HG03354 (cell line): ENCODE measurements around the gene PRSS48.
"Not testable (repeated sequence)": the region's sequence is repeated elsewhere in the genome, so short reads cannot be mapped to it uniquely, and the experiment has no call there.

Experiments
- ATAC-seq: cut with Tn5 transposase; IDR thresholded peaks from one replicate; pipeline ENCODE4 v1.9.1; 2021; ENCODE audit warnings: mild to moderate bottlenecking; ENCODE audit not compliant: unreplicated experiment, poor library complexity, severe bottlenecking

Gene PRSS48

DNA sequence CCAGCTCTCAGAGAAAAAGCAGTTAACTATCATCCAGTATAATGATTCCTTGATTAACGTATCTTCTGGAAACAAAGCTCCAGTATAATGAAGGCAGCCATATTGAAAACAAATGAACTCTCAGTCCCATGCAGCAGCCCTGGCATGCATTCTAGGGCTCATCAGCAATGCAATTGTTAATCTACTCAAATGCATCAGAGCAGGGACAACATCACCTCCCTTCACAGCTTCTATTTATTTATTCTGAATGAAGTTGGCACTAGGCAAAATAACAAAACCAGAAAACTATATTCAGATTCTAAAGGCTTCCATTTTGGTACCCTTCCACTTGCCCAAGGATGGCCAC is 37.0 kb downstream of the PRSS48 start:
- ATAC-seq: no peak

DNA sequence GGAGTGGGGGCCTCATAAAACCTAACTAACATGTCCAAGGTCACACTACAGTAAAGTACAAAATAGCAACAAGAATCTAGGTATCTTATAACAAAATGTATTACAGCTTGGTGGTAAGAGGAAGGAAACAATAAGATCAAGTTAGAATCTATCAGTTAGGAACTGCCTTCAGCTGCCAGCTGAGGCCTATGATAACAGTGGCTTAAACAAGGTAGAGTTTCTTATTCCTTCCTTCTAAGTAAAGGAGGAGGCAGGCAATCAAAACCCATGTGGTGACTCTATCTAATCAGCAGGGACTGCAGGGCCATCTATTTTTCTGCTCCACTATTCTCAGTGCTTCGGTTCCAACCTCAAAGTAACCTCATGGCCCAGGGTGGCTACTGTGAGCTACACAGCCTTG is 37.5 kb downstream of the PRSS48 start:
- no peak for ATAC-seq

DNA sequence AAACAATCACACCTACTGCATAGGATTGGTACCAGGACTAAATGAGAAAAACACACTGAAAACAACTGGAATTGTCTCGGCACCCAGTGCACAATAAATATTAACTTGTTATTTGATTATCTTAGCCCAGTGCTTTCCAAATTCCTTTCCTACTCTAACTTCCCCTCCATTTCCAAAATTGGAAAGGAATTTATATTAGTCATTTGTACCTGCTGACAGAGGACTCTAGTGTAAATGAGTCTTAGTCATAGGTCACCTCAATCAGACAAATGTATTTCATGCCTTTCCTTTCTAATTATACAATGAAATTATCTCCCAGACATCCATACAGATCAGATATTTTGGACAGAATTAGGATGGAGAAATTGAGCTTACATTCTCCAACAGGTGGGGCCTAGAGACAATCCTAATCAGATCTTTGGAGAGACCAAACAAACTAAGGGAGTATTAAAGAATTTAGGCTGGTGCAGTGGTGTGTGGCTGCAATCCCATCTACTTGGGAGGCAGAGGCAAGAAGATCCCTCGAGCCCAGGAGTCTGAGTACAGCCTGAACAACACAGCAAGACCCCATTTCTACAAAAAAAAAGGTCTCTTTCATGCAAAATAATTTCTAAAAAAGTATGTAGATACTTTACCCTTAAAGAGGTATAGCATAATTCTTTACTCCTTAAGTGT is 38.4 kb downstream of the PRSS48 start:
- ATAC-seq: no peak

DNA sequence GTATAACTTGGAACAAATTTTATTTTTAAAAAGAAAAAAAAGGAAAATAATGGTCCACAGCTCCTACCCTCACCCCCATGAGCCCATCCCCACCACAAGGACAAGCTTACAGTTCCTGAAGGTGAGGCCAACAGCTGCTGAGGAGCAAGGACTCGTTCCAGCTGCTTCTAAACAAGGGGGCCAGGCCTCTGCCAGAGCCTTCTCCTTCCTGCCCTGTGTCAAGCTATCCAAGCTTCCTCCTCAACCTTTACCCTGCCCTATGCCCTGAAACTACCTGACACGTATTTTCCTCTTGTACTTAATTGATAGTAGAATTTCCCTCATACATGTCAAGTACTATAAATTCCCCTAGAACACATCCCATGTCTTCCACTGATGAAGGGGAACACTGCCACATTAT is 39.7 kb downstream of the PRSS48 start:
- no peak for ATAC-seq

DNA sequence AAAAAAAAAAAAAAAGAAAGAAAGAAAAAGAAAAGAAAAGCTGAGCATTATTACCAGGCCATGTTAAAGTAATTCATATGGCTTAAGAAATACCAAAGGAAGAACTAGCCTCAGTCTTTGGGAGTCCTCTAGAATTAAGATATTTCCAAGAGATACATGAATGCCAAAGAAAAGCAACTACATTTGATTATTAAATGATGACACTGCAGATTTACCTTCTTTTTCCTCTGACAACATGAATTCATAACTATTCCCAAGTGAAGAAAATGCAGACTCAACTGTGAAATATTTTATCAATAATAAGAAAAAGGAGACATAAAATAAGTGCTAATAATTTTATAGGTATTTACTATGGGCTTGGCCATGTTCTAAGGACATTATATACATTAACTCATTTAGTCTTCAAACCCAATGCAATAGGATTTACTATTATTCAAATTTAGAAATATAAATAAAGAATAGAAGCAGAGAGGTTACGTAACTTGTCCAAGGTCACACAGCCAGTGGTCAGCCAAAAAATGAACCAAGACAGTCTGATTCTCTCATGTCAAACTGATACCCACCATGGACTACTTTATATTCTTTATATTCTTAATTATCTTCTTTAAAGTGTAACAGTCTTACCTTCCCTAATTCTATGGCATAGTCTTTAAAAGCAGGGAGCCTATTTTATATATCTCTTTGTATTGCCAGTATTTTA is 41.5 kb downstream of the PRSS48 start:
- no peak for ATAC-seq

DNA sequence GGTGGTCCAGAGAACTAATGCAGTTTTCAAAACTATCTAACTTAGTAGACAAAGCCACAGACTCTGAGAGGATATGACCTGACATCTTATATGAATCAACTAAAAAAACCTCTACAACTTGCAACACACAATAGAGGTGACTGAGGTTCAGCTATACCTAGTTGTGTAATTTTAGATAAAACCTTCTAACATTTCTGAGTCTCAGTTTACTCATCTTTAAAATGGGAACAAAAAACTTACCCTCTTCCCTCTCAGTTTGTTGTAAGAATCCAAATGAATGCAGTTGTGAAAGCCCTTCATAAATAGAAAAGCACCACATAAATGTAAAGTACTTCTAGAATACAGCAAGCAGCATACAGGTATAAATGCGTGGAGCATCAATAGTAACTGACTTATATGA is 42.5 kb downstream of the PRSS48 start:
- ATAC-seq: no peak

DNA sequence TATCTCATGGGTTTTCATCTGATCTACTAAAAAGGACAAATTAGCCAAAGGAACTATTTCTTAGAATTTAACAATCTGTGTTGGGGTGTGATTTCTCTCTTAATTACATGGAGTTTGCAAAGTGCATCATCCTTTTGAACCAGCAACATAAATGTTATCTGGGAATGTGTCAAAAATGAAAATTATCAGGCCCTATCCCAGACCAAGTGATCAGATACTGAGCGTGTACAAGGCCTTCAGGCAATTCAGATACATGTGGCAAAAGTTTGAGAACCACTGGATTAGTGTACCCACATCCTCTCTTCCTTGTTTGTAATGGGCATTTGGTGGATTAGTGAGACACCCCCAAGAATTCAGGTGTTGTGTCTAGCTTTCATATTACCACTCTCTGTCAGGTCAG is 44.6 kb downstream of the PRSS48 start:
- ATAC-seq: no peak

DNA sequence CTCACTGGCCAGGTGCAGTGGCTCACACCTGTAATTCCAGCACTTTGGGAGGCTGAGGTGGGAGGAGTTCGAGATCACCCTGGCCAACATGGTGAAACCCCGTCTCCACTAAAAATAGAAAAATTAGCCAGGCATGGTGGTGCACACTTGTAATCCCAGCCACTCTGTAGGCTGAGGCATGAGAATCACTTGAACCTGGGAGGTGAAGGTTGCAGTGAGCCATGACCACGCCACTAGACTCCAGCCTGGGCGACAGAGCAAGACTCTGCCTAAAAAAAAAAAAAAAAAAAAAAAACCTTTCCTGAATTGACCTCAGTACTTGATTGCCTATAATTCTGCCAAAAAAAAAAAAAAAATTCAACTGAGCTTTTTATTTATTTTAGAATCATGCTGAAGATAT is 45.2 kb downstream of the PRSS48 start:
- ATAC-seq: not testable (repeated sequence)

DNA sequence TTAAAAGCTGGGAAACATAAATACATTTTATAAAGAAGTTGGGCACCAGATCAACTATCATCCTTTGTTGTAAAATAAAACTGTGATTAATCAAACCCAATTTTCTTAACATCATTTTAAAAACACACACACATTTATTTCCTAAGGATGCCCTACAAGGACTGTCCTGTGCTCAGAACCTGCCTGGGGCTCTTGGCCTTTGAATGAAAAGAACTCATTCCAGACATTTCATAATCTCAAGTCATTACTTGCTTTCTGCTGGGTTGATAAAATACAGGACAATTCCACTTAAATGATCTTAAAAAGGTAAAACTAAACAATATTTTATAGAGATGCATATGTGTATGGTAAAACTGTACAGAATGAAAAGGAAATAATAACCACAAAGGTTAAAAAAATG is 45.6 kb downstream of the PRSS48 start:
- ATAC-seq: no peak

DNA sequence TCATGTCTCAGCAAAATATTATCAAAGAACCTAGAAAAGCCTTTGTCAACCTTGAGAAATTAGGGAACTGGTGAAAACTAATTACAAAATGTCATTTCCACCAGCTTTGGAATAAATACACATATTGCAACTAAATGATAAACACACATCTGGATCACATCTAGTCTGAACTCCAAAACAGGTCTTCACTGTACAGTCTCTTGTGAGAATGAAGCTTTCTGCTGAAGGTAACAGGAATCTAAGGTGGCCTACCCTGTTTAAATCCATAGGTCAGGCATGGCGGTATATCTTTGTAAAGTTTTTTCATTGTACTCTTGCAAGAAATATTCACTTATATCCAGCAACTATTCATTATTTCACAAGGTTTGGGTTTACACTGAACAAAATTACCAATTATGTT is 46.7 kb downstream of the PRSS48 start:
- no peak for ATAC-seq

DNA sequence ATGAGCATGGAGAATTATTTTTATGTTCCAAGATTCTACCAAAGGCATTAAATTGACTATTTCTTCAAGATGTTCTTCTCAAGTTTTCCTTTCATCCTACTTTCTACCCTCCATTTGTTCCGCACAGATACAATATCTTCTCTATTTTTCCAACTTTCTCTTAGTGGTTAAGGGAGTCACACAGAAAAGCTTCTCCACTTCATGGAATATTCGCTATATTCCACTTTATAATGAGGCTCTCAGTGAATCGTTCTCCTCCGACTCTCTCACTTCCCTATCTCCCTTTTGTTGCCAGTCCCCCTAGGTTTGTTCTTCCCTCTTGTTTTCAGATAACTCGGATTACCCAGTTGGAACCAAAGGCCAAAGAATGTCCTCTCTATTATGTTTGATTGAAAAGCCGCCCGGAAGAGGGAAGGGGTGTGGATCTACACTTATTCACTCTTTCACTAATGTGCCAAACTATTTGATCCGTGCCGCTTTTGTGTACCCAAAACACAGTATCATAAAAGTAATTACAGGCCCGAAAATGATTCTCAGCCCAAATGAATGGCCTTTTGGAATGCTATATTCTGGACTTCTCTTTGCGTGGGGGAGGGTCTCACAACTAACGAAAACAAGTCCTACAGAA is 47.3 kb downstream of the PRSS48 start:
- no peak for ATAC-seq

DNA sequence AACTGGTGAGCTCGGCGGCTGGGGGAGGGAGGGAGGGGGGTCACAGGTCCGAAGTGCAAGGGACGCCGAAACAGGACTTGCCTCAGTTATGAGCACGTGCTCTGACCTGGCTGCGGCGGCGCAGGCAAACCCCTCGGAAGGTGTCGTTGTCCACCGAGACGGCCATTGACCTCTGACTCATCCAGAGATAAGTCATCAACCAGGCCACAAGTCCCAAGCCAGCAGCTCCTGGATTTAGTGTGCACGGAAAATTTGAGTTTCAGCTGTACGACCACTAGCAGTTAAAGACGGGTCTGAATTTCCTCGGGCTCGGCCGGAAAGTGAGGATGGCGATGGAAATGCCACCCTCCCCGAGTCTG is 47.8 kb downstream of the PRSS48 start:
- ATAC-seq: no peak

DNA sequence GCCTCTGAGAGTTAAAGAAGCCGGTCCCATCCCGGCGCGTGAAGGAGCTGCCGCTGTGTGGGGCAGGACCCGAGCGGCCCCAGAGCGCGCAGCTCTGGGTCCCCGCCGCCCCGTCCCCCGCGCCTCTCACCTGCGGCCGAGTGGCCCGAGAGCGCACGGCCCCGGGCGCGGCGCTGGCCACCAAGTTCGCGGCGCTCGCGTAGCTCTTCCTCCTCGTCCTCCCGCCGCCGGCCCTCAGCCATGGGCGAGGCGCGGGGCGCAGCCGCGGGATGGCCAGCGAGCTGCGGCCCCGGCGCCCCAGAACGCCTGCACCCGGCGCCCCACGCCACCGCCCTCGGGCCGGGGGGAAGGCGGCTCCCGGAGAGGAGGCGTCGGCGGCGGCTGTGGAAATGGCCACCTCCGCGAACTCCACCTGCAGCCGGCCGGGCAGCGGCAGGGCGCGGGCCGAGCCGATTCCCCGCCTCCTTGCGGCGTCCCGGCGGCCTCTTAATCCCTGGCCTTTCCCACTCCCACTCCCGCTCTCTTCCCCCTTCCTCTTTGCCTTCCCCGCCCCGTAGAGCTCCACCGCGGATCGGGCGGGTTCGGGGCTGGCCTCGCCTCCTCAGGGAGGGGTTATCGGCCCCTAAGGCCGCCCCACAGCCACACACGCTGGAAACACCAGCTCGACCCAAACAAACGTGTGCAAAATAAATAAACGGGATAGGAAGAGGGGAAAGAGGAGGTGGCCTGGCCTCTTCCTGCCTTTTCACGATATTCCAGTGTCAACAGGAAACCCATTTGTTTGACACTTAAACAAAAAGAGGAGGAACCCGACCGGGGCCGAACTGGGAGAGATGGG is 48.4 kb downstream of the PRSS48 start, which contains the start of gene SH3D19:
SH3D19 (minus strand) TSS at position 495 of the 838 bp plus-strand sequence; CDS start at position 242, 253 bp downstream.
- no peak for ATAC-seq

DNA sequence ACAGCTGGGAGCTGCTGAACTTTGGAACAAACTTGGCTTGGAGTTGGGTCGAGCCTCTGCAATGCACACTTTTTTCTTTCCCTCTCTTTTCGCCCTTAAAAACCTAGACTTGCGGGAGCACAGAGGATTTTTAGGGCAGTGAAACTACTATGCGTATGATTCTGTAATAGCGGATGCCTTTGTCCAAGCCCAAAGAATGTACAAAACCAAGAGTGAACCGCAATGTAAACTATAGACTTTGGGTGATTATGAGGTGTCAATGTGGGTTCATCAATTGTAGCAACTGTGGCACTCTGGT is 48.9 kb downstream of the PRSS48 start:
- no peak for ATAC-seq

DNA sequence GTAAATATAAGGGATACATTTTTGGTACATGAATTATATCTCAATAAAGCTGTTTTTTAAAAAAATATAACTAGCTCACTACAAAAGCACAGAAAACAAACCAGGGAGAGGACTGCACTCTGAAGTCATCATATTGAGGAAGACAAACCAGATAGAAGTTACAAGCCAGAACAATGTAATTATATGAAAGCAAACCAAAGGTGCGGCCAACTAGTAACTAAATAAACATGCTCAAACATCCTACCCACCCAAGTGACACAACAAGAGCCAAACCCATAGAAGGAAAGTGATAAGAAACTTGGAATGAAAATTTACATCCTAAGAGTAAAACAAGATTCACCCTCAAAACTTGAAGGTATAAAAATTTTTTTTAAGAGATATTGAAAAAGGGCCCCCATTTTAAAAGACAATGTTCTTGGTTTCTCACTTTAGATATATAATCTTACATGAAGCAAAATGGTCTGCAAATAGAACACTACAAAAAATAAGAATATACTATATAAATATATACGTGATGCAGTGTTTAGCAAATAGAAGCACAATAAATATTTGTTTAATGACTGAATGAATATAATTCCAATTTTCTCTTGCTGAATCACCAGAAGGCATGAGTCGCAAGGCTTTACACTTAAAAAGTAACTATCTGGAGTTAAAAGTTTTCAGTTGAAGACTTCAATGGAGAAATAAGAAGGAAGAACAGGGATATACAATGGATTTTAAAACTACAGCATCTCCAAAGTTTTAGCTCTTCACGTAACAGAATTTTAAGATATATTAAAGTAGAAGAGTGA is 52.5 kb downstream of the PRSS48 start:
- no peak for ATAC-seq

DNA sequence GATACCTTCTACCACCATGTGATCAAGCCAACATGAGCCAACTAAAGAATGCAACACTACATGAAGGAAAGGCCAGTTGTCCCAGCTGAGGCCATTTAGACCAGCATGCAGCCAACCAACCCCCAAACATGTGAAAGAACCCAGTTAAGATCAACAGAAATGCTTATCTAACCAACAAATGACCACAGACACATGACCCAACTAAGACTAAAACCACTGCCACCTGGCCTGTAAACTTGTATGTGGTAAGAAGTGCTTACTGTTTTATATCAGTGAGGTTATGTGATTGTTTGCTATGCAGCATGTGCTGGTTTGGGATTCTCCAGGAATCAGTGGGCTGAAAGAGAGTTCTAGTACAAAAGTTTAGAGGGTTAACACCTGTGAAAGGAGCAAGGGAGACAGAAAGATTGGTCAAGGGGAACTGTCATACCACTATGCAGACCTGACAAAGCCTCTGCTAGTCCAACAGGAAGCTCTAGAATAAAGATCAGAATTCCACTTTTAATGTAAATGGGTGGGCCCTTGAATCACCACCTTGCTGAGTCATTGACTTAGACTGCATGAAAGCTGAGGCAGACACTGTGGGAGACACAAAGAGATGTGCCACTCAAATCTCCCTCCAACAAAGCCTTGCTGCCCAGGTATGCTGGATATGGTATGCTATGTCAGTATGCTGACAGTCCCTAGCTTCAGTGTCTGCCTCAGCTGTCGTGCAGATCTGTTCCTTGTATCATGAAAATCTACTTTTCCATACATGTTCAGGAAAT is 54.5 kb downstream of the PRSS48 start:
- no peak for ATAC-seq

DNA sequence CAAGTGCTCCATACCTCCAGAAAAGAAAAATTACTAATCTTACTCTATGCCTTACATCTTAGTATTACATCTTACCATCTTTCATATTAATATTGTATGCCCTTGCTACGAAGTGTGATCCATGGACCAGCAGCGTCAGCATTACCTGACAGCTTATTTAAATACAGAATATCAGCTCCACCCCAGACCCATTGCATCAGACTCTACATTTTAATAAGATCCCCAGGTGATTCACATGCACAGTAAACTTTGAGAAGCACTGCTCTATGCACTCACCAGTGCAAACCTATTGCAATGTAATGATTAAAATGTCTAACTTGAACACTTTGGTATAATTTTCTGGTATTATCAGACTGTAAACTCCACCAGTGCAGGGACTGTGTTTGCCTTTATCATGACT is 62.5 kb downstream of the PRSS48 start:
- no peak for ATAC-seq

DNA sequence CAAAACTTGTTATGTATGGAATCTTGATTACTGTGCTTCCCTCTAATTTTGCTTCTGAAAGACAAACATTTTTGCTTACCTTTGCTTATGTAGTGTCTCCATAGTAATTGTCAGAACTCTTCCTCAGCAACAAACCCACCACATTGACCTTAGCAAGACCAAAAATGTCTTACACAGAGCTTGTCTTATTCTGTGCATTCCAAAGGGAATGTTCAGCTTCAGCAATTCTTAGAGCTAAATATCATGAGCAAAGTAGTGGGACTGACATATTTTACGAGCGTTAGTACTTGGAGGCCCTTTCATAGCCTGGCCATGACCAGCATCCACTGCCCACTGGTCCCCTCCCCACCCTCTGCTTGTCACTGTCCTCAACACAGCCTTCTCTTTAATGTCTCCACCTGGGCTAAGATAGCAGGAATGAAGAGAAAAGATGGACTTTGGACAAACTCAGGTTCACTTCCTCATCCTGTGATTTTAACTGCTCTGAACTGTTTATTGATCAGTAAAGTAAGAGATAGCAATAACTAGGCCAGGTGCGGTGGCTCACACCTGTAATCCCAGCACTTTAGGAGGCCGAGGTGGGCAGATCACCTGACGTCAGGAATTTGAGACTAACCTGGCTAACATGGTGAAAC is 63.9 kb downstream of the PRSS48 start:
- no peak for ATAC-seq
